Kidney (tissue), 14 donors: ENCODE data around the gene RASEF. TPM values are rescaled to one million over a fixed set of nuclear protein-coding genes. Genes with fewer than 3 reads are reported as not detected.

ENCODE experiments used
- DNase-seq, 5 donors: peaks; one replicate each; pipeline ENCODE4 v3.0.0-alpha.2; 2013 to 2020
- FAIRE-seq: peaks from 2 replicates; lab custom pipeline; 2012; peaks lifted over from hg19 to GRCh38; lab: Jason Lieb, UNC
- H3K27ac ChIP-seq, 2 donors: one replicate each; pipeline ENCODE4 v1.7.0; 2013; ENCODE audit warnings: low read depth in 2 of 2, low read length in 2 of 2, inconsistent platforms in 1 of 2
- H3K27me3 ChIP-seq: one replicate; pipeline ENCODE4 v1.7.1; 2013; ENCODE audit warnings: low read length, inconsistent platforms; ENCODE audit not compliant: control insufficient read depth, insufficient read depth
- H3K36me3 ChIP-seq, 3 donors: one replicate each; pipeline versions ENCODE4 v1.7.0 to v1.7.1; 2013; ENCODE audit warnings: low read length in 3 of 3, control low read depth in 1 of 3, inconsistent platforms in 1 of 3; ENCODE audit not compliant: insufficient read depth in 3 of 3, control insufficient read depth in 2 of 3
- H3K4me1 ChIP-seq, 3 donors: one replicate each; pipeline versions ENCODE4 v1.7.0 to v1.7.1; 2013; ENCODE audit warnings: low read length in 3 of 3, inconsistent platforms in 1 of 3, low read depth in 1 of 3; ENCODE audit not compliant: control insufficient read depth in 2 of 3, insufficient read depth in 2 of 3
- H3K4me3 ChIP-seq, 3 donors: one replicate each; pipeline versions ENCODE4 v1.7.0 to v1.8.1; 2013; ENCODE audit warnings: low read length in 3 of 3, control low read depth in 1 of 3, inconsistent platforms in 1 of 3
- H3K9ac ChIP-seq, 3 donors: one replicate each; pipeline versions ENCODE4 v1.7.0 to v1.7.1; 2013; ENCODE audit warnings: low read length in 3 of 3, control low read depth in 1 of 3, inconsistent platforms in 1 of 3
- H3K9me3 ChIP-seq, 3 donors: one replicate each; pipeline versions ENCODE4 v1.7.0 to v1.7.1; 2013; ENCODE audit warnings: low read length in 3 of 3, control low read depth in 1 of 3, inconsistent platforms in 1 of 3; ENCODE audit not compliant: control insufficient read depth in 2 of 3, insufficient read depth in 1 of 3
- CTCF ChIP-seq: IDR thresholded peaks from 3 replicates; pipeline ENCODE4 v1.5.1; 2012; ENCODE audit warnings: mild to moderate bottlenecking, moderate library complexity, borderline replicate concordance; ENCODE audit not compliant: insufficient read depth; ENCODE audit errors: extremely low read depth
- intact Hi-C: fragments of 100-400 bp; cut with DNase I; formaldehyde crosslinking; loops from one replicate; pipeline ENCODE4 v1.11.1; 2022
- polyA plus RNA-seq: library from polyadenylated mRNA; stranded (reverse); fragments of 350-450 nt; fragmentation: Illumina TruSeq; extraction: RNeasy Lipid Tissue Mini Kit (QIAGEN cat#74804); gene quantifications from one replicate; pipeline ENCODE4 v1.2.3, GENCODE V29; 2014; ENCODE audit warnings: low read depth, low replicate concordance; ENCODE audit not compliant: insufficient read depth
- total RNA-seq: library from RNA; stranded (reverse); fragmentation: NEBNext Ultra II Directional; extraction: Animal tissue kit (Norgen Biotek cat#: 25700); gene quantifications from one replicate; pipeline ENCODE4 v1.2.1, GENCODE V29; 2021
- donor health status: control.
- donor health status: control.
- donor health status: control.
- donor health status: control.
- donor health status: control.
- donor health status: DM: yes; HTN: yes; CAD: no.
- donor health status: Normal renal cell carcinoma (clear cell type).

The RASEF gene
- total and polyA plus RNA-seq, 2 donors from 2014 or later = 2.2 to 11.9 TPM

GRCh38 chr9:83015897-83016296, 47.0 kb downstream of the RASEF start:
- FAIRE-seq = no peak
- no peaks in the 10 kb centered on the region for H3K36me3 ChIP-seq
- H3K9ac ChIP-seq = no peak overlapping the region
- intact Hi-C loops = no loop called here
- TF ChIP-seq CTCF = no peak
- H3K27ac ChIP-seq = no peak overlapping the region
- no peaks in the 10 kb centered on the region for H3K9me3 ChIP-seq
- H3K4me3 ChIP-seq = no peak overlapping the region
- no peaks in the 10 kb centered on the region for H3K27me3 ChIP-seq
- H3K4me1 ChIP-seq = peaks cover 0 to 6% (median 0%) of the 10 kb centered on the region in 3 donors
- DNase-seq = no peak

- FAIRE-seq = no peak
- H3K27ac ChIP-seq = no peak overlapping the region
- H3K36me3 ChIP-seq = no peaks in the 10 kb centered on the region
- no peaks in the 10 kb centered on the region for H3K27me3 ChIP-seq
- peaks cover 0 to 6% (median 0%) of the 10 kb centered on the region in 3 donors for H3K4me1 ChIP-seq
- no peak for DNase-seq
- intact Hi-C loops = no loop called here
- H3K9me3 ChIP-seq = no peaks in the 10 kb centered on the region
- no peak overlapping the region for H3K4me3 ChIP-seq
- H3K9ac ChIP-seq = no peak overlapping the region
- no peak for TF ChIP-seq CTCF
These were observed 48.9 kb downstream of the RASEF start for GRCh38 chr9:83013867-83014605.

- no peak overlapping the region for H3K4me3 ChIP-seq
- H3K36me3 ChIP-seq = no peaks in the 10 kb centered on the region
- no peaks in the 10 kb centered on the region for H3K9me3 ChIP-seq
- H3K27ac ChIP-seq = no peak overlapping the region
- peaks cover 0 to 6% (median 0%) of the 10 kb centered on the region in 3 donors for H3K4me1 ChIP-seq
- DNase-seq = peak in 1 of 5 donors; percentile 29
- no peak for FAIRE-seq
- no peak for TF ChIP-seq CTCF
- intact Hi-C loops = no loop called here
- no peaks in the 10 kb centered on the region for H3K27me3 ChIP-seq
- H3K9ac ChIP-seq = no peak overlapping the region
These were observed 49.8 kb downstream of the RASEF start for GRCh38 chr9:83012922-83013838.
